Activated CD4-positive, alpha-beta T cell treated with anti-CD3 and anti-CD28 coated beads for 48 hours (primary cell): Measurements from ENCODE around the gene PNPLA5.

Experiments
- DNase-seq: peaks from one replicate; pipeline ENCODE4 v3.0.0-alpha.2; 2020

The PNPLA5 gene

DNA sequence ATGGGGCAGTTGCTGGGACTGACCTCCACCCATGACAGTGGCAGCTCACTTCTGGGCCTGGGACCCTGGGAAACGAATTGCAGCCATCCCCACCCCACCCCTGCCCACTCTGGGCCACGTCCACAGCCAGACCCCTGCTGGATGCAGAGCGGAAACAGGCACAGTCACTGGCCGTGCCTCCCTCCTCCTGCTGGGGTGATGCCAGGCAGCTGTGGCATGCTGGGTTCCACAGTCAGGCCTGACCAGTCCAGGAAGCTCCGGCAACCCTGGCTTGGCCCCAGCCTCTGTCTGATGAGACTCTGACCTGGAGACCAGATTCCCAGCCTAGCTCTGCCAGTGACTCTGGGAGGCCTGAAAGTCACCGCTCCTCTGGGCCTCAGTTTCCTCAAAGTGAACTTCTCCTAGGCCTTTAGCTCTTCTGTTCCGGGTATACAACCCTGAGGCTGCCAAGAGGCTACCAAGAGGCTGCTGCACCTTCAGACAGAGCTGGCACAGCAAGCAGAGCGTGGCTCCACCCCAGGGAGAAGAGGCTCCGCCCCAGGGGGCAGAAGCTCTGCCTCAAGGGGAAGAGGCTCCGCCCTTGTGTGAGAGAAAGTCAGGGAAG lies 38.4 kb downstream of the PNPLA5 start:
- no peak for DNase-seq

DNA sequence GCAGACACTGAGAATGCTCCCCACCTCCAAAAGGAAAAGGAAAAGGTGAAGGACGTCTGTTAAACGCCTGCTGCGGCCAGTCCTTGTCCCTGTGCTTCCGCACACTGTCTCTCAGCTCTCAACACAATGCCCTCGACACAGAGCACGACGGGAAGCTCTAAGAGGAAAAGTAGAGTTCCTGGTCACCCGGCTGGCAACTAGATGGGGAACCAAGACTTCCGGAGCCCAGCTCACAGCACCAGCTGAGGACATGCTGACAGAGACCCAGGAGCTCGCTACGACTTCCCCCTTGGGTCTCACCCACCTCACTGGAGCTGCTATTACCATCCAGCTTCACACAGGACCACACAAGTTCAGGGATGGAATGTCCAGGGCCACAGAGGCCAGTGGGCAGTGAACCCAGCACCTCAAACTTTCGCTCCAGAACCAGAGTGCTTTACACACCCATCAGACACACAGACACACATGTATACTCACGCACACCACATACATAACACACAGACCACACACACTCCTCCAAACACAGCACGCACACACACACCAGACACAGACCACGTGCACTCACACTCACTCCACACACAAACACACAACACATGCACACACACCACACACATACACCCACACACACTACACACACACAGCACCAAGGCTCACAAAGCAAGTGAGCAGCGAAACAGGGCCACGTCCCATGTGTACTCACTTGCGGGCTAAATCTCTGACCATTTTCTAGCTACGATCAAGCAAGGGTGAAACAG lies 39.1 kb downstream of the PNPLA5 start:
- no peak for DNase-seq

DNA sequence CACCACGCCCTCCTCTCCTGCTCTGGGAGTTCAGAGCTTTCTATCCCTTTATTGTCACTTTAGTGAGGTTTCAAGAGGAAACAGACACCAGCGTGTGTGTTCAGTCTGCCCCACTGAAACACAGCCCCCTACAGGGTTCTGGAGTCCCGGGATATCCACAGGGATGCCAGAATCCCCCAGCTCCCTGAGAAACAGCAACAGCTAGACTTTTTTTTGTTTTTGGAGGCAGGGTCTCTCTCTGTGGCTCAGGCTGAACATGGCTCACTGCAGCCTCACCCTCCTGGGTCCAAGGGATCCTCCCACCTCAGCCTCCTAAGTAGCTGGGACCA lies 39.9 kb downstream of the PNPLA5 start:
- no peak for DNase-seq

DNA sequence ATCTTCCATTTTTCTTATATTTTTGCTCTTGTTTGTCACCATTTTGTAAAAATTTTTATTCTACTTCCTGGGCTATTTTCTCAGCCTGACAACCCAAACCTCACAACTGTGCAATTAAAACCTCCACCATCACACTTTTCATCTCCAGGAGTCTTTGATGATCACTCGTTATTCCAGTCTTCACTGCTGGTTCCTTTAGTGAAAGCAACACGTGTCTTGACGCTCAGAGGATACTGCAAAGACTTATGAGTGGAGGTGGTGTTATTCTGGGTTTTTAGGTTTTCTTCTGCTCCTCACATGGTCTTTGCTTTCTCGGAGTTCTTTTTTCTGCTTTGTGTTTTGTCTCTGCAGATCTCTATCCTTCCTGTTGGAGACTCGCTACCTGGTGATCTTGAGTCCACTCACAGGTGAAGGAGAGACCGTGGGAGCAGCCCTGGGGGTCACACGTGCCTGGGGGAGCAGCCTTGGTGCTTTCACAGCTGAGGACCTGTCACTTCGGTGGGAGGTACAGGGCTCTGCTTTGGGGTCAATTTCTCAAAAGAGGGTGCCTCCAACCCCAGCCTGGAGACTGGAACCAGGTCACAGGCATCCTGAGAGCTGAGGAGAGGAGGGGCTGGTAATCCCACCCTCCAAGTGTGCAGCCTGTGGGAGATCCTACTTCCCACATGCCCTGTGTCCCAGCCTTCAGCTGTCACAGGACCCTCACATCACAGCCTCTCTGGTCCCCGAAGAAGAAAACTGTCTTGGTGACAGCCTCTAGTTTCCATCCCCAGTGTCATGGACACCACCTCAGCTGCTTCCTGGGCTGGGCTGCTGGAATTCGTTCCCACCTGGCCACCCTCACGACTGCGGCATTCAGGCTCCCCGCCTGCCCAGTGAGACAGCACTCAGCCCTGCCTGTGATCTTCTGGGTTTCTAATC lies 40.5 kb downstream of the PNPLA5 start:
- DNase-seq = no peak

DNA sequence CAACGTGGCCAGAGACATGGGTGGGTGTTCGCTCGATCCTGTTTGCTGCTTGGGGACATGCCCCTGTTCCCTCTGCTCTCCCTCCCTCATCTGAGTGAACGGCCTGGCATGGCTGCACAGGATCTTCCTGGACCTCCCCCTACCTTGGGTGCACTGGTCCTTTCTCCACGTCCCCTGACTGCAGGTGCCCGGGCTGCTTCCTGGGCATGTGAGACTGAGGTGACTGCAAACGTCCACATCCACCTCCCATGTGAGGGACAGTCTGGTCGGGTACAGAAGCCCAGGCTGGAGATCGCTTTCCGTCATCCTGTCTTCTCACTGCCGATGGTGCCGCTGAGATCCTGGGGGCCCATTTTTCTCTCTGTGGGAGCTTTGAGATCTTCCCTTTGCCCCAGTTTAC lies 41.3 kb downstream of the PNPLA5 start:
- DNase-seq = no peak

DNA sequence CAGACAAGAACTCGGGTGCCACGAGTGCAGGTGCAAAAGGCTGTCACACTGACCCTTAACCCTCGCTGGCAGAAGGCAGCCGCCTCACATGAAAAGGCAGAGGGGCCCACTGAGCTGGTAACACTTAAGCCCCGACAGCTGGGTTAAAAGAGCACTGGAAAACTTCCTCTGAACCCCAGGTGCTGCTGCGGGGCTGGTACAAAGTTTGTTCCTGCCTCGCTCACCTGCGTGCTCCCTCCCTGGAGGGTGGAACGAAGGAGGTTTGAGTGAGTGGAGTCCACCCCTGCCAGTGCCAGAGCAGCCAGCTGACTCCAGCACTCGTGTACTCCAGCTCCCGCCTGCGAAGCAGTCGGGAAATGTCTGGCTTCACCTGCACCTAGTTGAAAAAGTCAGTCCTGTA lies 42.1 kb downstream of the PNPLA5 start:
- DNase-seq = no peak

DNA sequence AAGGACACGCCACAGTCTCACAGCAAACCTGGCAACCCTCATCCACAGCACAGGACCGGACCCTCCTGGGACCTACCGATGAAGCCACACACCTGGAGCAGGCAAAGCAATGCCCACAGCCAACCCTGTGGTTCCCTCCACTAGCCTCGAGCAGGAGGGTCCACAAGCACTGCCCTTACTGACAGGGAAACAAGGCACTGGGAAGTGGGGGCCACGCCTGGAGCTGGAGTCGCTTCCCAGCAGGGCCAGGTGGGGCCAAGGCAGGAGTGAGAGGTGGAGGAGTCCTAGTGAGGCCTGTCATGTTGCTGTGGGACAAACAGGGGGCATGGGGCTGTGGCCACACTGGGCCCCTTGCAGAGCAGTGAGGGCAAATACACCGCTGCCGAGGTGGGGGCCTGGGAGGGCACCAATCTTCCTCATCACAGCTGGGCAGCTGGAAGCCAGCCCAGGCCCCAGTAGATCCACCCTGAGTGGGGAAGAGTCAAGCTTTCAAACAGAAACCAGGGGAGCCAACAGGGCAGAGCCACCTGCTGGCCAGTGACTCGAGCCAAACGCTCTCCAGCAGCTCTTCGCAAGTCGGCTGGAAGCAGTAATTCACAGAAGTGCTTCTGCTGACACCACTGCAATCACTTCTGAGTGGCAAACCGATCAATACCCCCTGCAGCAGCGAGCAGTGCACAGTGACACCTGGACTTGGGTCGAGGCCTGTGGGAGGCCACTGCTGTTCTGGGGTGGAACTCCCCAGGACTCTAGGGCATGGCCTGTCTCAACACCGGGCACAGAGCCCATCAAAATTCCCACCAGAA lies 43.2 kb downstream of the PNPLA5 start:
- no peak for DNase-seq

DNA sequence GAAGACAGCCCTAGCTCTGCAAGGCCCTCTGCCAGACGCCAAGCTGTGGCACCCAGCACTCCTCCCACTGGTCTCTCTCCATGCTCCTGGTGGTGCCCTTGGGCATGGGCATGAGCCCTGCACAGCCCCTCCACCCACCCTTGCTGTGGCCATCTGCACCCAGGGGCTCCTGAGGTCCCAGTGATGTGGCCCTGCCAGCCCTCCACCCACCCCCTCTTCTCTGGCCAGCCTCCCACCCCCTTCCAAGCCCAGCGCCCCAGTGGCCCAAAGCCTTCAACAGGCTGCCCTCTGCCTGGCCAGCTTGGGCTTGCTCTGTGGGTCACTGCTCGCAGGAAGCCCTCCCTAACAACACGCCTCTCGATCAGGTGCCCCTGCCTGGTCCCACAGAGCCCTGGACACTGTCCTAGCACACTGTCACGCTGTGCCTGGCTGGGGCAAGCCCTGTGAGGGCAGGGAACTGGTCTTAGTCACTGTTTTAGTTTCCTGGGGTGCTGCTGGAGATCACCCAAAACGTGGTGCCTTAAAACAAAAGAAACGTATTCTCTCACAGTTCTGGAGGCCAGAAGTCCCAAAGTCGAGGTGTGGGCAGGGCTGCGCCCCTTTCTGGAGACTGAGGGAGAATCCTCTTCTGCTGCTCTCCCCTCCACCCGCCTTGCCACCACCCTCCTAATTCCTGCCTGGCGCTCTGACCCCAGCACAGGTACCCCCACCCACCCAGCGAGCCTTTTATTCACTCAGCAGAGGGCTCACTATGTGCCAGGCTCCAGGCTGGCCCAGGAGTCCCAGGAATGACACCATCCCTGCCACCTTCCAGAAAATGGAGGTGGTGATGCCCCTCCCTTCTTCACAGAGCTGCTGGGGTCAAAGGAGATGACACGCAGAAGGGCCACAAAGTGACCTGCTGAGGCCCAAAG lies 44.2 kb downstream of the PNPLA5 start:
- no peak for DNase-seq

DNA sequence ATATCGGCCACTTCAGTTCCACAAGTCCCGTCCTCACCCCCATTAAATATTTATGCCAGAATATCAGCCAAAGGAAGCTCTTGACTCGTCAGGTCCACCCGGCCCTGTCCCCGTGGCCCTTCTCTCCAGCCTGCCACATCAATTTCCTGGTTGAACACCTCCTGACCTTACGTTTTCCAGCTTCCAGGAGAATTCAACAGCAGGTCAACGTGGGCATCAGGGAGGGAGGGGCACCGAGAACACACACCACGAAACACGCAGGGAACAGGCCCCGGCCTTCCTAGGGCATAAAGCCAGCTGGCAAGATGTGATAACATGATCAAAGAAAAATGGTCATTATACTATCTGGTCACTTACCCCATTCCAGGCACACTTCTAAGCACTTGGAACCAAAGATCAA lies 44.8 kb downstream of the PNPLA5 start:
- no peak for DNase-seq

DNA sequence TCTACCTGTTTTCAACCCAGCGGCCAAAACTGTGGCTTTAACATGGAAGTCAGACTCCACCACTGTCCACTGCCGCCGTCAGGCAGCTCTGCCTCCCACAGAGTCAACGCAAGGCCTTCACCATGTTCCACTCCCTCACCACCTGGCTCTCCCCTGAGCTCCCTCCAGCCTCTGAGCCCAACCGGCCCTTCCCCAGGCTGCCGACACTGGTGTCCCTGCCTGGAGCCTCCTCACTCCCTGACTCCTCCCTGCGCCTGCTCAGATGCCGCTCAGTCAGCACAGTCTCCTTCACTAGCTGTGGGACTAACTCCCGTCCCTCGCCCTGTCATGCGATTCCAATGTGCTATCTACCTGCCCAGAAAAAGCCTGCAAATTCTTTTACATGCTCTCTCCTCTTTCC lies 45.8 kb downstream of the PNPLA5 start:
- DNase-seq = no peak

DNA sequence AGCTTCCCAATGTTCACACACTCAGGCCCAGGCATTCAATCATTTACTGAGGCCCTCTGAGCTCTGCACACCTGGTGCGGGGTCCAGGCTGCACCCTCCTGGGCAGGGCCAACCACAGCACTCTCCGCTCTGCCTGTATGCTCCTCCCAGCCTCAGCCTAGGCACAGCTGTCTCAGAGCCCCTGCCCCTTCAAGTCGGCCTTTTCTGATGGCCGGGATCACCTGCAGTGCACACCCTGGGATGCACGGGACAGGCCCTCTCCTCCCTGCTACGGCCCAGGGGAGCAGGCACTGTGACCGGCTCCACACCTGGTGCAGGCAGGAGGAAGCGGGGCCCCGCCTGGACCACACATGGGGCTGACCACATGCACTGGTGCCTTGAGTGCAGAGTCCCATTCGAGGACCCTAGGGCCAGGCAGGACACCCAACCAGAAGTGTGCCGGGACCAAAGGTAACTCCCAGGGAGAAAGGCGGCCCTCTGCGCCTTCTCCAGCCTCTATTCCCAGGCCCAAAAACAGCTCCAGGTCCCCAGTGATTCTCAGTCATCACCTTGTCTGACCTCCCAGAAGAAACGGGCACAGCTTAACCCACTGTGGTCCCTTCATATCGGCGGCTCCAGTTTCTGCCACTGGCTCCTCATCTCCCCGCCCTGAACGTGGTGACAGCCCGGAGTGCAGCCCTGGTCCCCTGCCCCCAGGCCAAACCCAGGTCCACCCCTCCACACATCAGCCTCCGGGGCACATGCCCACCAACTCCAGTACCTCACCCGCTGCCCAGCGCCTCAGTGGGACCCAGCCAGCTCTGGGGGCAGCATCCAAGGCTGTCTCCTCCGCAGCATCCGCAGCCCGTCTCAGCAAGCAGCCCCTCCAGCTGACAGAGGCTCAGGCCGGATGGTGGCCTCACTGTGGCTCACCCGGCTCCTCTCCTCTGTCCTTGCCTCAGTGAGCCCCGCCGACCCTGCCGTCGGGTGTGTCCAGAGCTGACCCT lies 47.0 kb downstream of the PNPLA5 start:
- no peak for DNase-seq

DNA sequence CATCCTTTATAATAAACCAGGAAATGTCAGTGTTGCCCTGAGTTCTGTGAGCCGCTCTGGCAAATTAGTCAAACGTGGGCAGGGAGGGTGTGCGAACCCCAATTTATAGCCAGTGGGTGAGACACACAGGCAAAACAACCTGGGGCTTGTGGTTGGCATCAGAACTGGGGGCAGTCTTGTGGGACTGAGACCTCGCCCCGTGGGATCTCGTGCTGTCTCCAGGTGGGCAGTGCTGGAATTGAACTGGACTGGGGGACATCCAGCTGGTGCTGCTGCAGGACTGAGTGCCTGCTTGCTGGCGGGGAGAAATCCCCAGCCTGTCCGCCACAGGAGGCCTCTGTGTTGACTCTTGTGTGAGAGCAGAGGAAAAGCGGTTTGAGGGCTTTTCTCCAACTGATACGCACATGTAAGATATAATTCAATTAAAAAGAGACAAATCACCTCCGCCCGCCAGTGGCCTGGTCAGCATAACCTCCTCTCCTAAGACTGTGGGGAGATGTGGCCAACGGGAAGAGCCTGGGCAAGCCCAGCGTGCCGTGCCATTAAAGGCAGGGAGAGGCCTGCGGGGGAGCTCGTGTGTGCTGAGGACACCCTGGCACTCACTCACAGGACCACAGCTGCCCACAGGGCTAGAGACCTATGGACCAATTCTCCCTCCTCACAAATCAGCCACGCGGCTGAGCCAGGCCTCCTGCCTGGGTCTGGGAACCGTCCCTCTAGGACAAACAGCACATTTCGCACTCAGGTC lies 47.9 kb downstream of the PNPLA5 start:
- DNase-seq = no peak

DNA sequence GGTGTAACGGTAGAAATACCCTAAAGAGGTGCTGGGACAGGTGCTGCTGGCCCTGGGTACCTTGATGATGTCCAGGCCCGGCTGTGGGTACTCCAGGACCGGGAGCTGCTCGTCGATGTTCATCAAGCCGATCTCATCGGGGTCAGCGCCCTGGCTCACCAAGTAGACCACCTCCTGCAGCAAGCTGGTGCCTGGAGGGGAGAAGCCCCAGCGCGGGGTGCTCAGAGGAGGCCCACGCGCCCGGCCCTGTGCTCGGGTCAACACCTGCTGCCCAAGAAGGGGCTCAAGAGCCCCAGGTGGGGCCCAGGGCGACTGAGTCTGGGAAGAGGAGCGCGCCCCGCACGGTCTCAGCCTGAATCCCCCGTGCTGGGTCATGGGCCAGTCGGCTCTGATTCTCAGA lies 50.1 kb downstream of the PNPLA5 start:
- no peak for DNase-seq

DNA sequence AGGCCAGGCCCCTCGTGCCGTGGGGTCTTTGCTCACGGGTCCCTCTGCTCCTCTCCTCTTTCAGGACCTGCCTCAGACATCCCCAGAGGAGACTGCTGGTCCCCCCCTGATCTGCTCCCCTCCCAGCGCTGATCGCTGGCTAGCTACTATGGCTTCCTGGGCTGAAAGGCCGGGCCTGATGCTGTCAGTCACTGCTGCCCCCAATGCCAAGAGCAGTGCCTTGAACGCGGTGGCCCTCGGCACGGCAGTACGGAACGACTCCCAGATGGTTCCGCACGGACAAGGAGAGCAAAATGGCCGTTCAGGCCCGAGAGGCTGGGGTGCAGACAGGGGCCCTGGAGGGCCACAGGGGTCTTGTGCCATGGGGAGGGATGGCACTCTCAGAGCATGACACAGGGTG lies 51.0 kb downstream of the PNPLA5 start:
- no peak for DNase-seq

DNA sequence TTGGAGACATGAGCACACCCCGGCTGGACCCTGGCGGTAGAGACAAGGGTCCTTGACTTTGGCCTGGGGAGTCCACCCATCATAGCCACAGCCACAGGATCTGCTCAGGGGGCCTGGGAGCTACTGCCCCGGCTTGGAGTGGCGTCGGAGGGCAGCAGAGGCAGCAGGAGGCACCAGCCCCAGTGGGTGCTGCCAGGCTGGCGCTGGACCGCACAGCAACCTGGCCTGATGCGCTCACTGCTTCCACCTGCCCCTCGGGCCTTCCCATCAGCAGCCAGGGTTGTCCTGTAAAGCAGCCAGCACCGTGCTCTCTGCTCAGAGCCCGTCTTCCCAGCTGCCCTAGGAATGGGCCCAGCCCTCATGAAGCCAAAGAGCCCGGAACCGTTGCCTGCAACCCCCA lies 51.4 kb downstream of the PNPLA5 start:
- no peak for DNase-seq

DNA sequence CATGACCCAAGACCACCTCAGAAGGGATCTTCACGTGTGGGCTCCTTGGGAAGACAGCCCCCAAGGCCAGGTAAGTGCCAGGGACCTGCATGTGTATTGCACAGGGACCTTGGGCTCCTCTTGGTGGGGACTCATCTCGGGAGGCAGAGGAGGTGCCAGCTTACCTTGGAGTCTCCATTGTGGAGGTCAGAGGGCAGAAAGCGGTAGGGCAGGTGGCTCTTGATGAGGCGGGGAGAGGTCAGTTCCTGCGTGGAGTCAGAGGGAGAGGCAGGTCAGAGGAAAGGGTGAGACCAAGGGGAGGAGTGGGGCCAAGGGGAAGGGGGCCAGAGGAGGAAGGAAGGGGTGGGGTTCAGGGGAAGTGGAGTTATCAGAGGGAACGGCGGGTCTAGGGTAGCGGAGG lies 52.0 kb downstream of the PNPLA5 start:
- DNase-seq = no peak

DNA sequence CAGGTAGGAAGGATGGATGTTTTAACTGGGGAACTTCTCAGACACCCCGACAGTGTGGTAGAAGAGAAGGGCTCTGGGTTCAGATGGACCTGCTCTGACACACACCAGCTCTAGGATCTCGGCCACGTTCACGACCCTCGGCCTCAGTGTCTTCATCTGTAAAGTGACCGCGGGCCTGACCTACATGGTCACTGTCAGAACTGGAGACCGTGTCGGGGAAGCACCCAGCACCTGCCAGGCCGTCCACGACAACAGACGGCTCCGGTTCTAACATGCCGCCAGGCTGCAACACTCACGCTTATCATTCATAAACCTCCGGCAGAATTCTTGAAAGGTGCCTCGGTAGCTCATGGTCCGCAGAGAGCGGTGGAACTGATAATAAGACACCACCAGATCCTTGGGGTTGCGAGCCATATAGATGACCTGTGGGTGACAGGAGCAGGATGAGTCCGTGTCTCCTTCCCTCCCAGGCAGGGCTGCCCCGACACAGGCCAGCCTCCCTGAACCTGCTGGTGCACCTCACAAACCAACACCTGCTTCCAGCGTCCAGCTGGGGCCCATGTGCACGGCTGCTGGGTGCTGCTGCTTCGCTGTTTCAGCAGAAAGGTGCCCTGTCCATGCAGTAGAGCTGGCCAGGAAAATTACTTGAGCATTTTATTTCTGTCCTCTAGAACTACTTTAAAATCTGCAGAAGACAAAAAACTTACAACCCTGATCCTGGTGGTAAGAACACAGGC lies 53.1 kb downstream of the PNPLA5 start:
- DNase-seq = no peak

DNA sequence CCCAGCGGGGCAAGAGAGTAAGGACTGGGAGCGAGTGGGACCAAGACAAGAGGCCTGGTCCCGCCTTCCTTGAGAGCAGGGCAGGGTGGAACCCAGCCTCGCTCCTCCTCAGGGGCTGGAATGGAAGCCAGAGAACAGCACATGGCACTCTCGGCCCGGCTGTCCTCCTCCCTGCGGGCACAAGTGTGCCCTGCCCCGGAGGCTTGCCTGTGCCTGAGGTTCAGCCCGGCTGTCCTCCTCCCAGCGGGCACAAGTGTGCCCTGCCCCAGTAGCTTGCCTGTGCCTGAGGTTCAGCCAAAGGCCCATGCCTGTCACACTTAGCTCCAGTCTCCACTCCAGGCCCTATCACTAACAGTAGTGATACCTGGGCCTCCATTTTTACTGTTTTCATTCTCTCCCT lies 53.7 kb downstream of the PNPLA5 start:
- DNase-seq = no peak

DNA sequence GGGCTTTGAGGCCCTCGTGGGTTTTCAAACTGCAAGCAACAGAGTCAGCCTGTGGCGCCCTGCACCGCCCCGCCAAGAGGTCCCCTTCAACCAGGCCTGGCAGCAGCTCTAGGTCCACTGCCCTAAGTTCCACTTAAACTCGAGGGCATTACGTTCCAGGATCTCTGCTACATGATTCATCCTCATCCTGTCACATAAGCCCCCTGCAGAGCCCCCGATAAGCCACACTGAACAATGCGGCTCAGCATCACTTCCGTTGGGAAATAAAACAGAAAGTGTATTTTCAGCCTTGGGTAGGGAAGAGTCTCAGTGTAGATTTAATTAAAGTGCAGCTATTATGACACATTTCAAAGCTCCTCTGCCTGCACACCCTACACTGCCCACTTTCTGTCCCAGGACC lies 54.1 kb downstream of the PNPLA5 start:
- no peak for DNase-seq
